Cortex of kidney (tissue), 1 donor: ENCODE measurements around the gene AMZ1.

Experiments
- DNase-seq: peaks from one replicate; lab custom pipeline; 2025; lab: John Stamatoyannopoulos, UW

The AMZ1 gene

DNA sequence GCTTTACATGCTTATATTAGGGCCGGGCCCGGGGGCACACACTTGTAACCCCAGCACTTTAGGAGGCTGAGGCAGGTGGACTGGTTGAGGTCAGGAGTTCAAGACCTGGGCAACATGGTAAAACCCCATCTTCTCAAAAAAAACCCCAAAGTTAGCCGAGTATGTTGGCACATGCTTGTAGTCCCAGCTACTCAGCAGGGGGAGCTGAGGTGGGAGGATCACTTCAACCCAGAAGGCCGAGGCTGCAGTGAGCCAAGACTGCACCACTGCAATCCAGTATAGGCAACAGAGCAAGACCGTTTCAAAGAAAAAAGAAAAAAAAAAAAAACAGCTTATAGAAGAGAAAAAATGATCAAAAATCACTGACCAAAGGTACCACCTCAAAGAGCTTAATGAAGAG lies 63.1 kb downstream of the AMZ1 start:
- no peak for DNase-seq

DNA sequence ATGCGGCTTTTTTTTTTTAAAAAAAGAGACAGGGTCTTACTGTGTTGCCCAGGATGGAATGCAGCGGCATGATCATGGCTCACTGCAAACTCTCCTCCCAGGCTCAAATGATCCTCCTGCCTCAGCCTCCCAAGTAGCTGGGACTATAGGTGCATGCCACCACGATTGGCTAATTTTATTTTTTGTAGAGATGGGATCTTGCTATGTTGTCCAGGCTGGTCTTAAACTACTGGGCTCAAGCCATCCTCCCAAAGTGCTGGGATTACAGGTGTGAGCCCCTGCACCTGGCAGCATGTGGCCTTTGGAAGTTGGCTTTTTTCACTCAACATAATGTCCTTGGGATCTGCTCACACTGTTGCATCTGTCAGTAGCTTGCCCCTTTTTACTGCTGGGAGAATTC lies 65.1 kb downstream of the AMZ1 start:
- no peak for DNase-seq

DNA sequence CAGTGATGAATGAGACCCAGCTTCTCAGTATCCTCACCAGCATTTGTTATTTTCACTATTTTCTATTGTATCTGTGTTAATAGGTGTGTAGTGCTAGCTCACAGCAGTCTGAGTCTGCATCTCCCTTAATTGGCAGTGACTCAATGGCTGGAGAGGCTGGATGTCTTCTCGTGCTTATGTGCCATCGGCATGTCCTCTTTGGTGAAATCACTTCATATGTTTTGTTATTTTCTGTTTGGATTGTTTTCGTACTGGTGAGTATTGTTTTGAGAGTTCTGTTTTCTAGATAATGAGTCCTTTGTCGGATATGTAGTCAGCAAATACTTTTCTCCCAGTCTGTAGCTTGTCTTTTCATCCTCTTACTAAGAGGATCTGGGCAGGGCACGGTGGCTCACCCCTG lies 66.1 kb downstream of the AMZ1 start:
- no peak for DNase-seq

DNA sequence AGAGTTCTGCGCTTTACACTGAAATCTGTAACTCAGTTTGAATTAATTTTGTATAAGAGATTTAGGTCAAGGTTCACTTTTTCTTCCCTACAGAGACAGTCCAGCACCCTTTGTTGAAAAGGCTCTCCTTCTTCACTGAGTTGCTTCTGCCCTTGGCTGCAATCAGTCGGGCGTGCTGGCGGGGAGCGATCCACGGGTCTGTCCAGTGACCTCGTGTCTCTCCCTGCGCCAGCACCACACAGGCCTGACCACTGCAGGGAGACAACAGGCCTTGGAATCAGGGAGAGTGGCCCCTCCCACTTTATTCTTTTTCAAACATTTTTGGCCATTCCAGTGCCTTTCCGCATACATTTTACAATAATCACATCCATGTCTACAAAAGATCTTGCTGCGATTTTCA lies 66.9 kb downstream of the AMZ1 start:
- no peak for DNase-seq

DNA sequence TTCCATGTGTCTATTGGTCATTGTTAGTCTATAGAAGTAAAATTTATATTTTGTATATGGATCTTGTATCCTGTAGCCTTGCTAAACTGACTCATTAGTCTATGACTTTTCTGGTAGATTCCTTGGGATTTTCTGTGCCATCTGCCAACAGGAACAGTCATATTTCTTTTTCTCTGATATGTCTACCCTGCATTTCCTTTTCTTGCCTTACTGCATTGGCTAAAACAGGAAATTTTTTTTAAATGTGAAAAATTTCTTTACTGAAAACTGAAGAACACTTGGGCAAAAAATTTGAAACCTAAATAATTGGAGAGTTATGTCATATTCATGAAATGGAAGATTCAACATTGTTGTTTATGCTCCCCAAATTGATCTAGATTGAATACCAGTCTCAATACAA lies 67.5 kb downstream of the AMZ1 start:
- DNase-seq, result no peak

DNA sequence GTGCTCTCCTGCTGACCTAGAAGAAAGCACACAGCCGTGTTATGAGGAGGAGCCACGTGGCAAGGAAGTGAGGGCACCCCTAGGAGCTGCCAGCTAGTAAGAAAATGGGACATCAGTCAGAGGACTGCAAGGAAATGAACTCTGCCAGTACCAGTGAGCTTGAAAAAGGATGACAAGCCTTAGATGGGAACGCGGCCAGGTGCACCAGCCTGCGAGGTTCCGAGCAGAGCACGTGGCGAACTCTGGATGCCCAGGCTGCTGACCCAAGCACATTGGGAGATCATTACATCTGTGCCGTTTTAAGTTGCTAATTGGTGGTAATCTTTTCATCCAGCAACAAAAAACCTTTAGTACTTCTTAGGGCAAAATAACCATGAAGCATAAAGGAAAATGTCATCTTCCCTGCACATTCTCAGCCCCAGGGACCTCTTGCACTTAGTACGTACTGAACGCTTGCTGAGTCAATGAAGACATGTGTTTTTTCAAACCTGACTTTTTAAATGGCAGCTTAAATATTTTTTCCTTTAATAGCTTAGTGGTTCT lies 69.4 kb downstream of the AMZ1 start:
- no peak for DNase-seq

DNA sequence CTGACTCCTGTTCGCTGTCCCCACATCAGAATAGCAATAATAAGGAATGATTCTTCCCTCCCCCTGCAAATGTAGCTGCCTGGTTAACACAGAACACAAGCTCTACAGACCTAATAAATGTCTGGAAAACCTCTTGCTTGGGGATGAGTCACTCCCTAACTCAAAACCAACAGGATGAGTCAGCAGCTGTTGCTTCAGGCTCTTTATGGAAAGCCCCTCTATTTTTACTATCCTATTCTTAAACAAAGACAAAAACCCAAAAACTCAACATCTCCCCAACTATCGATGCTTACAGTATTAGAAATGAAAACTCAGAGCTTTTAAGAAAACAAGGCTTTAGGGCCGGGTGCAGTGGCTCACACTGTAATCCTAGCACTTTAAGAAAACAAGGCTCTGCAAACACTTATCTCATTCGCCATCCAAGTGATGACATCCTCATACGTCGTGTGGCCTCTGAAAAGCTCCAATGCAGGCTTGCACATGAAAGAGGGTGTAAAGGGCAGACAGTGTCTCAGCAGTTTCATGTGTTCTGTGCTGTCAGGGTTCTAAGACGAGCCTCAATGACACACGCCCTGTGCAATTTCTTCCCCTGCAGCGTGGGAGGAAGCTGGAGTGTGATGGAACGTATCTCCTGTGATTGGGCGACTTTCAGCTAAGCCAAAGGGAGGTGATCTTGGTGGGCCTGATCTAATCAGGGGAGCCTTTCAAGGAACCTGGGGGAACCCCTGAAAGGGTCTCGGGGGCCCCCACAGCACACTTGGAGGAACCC lies 70.1 kb downstream of the AMZ1 start:
- DNase-seq, result no peak

- DNase-seq, result no peak
Observed at GRCh38 chr7:2758673-2759616, 70.9 kb downstream of the AMZ1 start.

DNA sequence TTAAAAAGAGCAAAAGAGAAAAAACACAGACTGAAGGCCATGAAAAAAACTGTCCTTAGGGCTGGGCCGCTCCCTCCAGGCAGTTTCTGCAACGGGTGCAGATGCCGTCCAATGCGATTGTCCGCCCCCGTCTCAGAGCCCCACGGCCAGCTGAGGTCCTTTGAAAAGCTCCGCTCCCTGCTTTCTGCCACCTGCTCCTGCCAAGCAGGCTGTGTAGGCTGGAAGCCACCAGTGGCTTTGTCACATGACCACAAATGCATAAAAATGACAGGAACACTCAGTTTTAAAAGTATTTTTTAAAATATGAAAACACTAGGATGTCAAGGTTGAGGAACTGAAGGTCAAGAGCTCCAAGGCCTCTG lies 71.7 kb downstream of the AMZ1 start:
- no peak for DNase-seq

DNA sequence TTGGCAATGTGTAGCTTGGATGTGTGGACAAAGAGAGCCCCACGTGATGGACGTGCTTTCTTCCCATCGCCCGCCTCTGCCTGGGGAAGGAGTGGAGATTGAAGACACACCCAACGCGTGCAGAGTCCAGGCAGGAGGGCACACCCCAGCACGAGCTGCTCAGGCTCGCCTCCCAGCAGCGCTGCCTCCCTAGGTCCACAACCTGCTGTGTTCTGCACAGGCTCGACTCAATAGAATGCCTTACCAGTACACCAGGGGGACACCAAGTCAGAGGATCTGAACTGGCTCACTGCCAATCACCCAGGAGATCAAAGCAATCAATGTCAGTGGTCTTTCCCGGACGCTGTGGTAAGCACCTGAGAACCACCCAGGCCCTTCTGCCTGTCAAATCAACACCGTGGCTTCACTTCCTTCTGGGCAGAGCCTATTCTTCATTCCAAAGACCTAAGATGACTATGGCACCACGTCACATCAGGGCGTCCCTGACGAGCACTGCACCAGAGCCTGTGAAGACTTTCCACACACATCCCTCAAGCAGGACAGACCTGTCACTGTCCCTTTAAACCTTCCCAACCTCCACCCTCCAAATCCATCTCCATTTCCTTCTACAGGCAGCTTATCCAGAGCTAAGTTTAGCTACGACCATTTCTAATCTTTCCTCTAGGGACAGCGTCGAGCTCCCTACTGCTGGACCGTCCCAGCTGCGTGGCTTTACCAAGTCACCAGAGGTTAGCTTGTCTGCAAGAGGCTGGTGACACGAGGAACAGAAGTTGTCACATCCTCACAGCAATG lies 72.3 kb downstream of the AMZ1 start:
- DNase-seq, result no peak

DNA sequence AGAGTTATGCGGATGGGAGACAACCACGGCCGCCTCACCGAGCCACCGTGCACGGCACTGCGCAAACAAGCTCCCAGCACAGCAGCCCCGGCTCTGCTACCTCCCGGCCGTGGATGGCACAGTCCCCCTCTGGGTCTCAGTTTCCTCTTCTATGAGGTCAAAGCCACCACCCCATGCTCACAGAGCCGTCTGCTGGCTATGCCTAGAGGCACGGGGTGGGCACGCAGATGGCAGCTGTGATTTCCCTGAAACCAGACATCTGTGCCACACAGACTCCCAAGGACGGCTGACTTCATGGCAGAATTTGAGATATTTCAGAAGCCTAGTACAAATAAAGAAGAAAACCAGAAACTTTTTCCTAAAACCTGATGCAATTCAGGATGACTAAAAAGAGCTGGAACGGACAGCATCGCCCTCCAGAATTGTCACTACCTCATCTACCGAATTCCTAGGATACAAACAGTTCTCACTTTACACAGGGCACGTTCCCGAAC lies 73.2 kb downstream of the AMZ1 start:
- no peak for DNase-seq

DNA sequence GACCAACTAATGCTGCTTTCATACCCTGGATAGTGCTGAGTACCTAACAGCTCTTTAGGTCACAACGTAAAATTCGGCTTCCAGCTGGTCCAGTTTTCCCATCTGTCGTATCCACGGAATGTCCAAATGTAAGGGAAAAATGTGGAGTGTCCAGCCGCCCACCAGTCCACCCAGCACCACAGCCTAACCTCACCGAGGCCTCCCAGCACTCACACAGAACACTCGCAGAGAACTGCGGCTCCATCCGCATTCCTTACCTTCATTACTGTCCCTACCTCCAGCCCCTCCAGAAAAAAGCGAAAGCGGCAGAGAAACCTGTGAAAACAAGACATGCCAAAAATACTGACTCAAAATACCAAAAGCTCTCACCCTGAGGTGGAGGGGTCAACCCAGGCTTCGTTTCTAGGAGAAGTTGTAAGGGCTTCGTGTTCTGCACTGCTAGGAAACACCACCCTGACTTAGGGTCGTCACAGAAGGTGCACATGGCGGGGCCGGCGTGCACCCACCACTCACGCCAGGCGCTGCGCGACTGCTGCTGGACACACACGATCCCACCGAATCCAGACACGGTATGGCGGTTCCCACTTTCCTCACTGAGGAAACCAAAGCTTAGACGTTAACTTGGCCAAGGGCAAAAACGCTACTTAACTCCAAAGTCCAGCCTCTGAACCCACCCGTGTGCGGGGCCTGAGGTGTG lies 73.9 kb downstream of the AMZ1 start:
- DNase-seq, result no peak

- no peak for DNase-seq
Observed at GRCh38 chr7:2763597-2763996, 75.6 kb downstream of the AMZ1 start.

- DNase-seq, result no peak
Observed at GRCh38 chr7:2764621-2765020, 76.6 kb downstream of the AMZ1 start.
